HuH-7 (cell line): Measurements from ENCODE around the gene PLAU.
"Not testable (repeated sequence)": the region's sequence is repeated elsewhere in the genome, so short reads cannot be mapped to it uniquely, and the experiment has no call there.

Source experiments
- DNase-seq: peaks from one replicate; pipeline ENCODE4 v3.0.0; 2011; ENCODE audit warnings: low spot score

Gene PLAU

GRCh38 chr10:73950155-73950948 is 39.4 kb downstream of the PLAU start:
- DNase-seq, result no peak

DNA sequence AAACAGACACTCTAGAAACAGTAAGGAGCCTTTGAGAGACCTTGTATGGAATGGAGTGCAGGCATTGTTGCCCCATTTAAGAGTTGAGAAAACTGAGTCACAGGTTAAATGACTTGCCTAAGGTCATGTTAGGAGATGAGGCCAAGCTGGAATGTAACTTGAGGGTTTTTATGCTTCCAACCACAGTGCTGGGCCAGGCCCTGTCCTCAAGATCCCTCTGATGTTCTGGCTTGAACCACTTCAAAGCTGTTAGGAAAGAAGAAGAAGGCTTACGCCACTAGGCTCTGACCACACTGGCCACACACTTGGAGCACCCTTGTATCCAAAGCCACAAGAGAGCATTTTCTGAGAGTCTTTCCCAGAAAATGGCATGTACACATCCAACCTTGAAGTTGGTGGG is 42.7 kb downstream of the PLAU start:
- no peak for DNase-seq

DNA sequence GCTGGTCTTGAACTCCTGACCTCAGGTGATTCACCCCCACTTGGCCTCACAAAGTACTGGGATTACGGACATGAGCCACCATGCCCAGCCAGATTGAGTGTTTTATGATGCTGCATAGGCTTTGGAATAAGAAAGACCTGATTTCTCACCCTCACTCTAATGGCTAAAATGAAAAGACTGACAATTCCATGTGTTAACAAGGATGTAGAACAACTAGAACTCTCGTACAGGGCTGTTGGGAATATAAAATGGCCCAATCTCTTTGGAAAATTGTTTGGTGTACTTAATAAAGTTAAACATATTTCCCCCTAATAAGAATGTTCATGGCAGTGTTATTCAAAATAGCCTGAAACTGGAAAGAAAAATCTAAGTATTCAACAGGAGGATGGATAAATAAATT is 43.8 kb downstream of the PLAU start:
- DNase-seq, result no peak

- DNase-seq, result no peak
These were observed 44.8 kb downstream of the PLAU start for GRCh38 chr10:73955719-73956118.

GRCh38 chr10:73956476-73957359 is 45.8 kb downstream of the PLAU start:
- DNase-seq, result no peak

DNA sequence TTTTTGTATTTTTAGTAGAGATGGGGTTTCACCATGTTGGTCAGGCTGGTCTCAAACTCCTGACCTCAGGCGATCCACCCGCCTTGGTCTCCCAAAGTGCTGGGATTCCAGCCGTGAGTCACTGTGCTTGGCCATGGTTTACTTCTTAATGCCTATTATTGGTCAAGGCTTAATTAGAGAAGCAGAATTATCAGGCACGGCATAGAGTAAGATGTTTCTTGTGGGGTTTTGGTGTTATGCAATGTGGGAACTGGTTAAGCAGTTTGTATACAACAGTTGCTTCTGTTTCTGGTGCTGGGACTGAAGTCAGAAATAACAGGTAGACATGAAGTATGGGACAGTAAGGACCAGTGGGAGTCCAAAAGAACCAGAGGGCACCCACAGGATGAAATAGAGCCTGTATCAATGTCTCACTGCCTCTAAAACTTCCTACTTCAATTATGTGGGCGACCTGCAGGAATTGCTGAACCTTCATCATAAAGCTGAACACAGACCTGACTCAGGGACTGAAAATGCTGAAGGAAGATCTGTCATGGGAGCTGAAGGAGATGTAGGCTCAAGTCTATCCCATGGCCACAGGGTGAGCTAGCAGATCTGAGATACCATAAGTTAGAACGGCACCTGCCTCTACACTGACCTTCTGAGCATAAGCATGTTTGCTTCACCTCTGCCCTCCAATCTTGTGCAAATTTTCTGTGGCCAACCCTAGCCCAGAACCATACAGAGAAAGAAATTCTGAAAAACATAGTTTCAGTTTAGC is 48.7 kb downstream of the PLAU start:
- no peak for DNase-seq

DNA sequence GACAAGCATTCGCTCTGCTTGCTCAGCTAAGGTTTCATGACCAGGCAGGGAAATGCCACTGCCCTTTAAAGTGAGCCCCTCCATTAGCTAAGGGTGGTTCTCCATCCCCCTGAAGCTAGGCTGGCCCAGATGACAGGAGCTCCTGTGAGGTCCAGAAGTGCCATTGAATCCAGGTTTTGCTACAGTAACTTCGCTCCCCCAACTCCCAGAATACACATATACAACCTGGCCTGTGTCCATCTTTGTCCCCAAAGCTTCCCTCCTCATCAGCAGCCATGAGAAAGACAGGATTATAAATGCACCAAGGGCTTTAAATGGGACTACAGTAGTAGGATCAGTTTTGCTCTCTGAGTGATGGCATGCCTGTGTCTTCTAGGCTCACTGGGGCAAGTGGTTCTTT is 51.5 kb downstream of the PLAU start:
- DNase-seq, result no peak

DNA sequence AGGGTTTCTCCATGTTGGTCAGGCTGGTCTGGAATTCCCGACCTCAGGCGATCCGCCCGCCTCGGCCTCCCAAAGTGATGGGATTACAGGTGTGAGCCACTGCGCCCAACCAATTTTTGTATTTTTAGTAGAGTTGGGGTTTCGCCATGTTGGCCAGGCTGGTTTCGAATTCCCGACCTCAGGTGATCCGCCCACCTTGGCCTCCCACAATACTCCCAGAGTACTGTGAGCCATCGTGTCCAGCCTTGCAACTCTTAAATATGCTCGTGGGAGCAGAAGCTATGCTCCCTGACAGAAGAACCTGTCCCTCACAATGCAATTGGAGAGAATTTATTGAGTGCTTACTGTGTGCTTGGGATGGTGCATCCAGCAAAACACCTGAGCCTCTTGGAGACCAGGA is 52.6 kb downstream of the PLAU start:
- not testable (repeated sequence) for DNase-seq

- no peak for DNase-seq
These were observed 53.8 kb downstream of the PLAU start for GRCh38 chr10:73964743-73965142.

DNA sequence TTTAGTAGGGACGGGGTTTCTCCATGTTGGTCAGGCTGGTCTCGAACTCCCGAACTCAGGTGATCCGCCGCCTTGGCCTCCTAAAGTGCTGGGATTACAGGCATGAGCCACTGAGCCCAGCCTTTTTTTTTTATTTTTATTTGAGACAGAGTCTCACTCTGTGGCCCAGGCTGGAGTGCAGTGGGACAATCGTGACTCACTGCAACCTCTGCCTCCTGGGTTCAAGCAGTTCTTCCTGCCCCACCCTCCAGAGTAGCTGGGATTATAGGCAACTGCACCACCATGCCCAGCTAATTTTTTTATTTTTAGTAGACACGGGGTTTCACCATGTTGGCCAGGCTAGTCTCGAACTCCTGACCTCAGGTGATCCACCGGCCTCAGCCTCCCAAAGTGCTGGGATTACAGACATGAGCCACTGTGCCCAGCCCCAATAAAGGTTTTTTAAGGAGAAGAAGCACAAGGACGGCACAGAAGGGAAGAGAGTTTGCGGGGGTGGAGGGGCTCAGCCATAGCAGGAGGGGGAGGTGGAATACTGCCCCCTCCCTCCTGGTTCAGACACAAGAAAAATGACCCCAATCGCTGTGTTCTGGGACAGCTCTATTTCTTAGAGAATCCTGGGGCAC is 54.4 kb downstream of the PLAU start:
- DNase-seq, result not testable (repeated sequence)

DNA sequence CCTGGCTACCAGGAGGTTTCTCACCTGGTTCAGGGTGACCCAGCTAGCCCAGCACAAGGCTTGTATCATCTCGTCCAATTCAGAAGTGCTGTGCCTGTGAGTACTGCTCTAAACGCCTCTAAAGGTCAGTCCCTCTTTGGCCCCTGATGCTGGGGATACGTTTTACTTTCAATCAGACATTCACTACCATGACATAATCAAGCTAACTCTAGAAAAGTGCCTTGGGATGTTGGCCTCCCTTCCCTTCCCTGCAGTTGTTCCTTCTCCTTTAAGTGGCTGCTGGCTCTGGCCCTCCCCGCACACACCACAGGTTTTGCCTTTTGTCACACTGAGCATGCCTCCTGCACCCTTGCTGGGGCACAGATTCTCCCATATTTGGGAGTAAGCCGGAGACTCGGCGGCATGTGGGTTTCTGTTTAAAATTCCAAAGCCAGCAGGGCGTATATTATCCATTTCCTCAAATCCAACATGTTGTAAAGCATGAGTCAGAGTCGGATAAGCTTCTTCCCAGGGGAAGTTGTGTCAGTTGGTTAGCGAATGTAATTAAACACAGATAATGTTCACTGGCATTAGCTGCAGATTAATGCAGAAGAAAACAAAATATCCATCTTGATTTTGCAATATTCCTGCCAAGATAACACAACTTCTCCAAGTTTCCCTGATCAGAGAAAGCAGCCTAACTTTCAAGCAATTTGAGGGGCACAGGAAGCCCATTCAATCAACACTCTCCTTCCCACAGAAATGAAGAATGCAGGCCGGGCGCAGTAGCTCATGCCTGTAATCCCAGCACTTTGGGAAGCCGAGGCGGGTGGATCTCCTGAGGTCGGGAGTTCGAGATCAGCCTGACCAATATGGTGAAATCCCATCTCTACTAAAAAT is 55.2 kb downstream of the PLAU start:
- DNase-seq, result no peak

- no peak for DNase-seq
These were observed 56.1 kb downstream of the PLAU start for GRCh38 chr10:73967022-73967429.
